Epithelial cell of esophagus (primary cell): ENCODE data around the gene ACYP2.
A peak's percentile ranks its signal among the peaks of the same experiment; 100 is the strongest.

ENCODE experiments used
- DNase-seq: peaks from one replicate; pipeline ENCODE4 v3.0.0; 2010; ENCODE audit warnings: low read depth
- H3K4me3 ChIP-seq: 2 replicates; pipeline ENCODE4 v1.5.1; 2011; ENCODE audit warnings: mild to moderate bottlenecking, low read length, control low read depth
- CTCF ChIP-seq: IDR thresholded peaks from 2 replicates; pipeline ENCODE4 v1.5.1; 2011; ENCODE audit warnings: low read depth, mild to moderate bottlenecking, low read length, control low read depth, inconsistent platforms; ENCODE audit not compliant: insufficient read depth; ENCODE audit errors: missing control alignments

The ACYP2 gene

GRCh38 chr2:54133056-54133455, 17.6 kb downstream of the ACYP2 start:
- no peak overlapping the region for H3K4me3 ChIP-seq
- DNase-seq = no peak
- no peak for TF ChIP-seq CTCF

GRCh38 chr2:54139210-54139609, 23.8 kb downstream of the ACYP2 start:
- no peak overlapping the region for H3K4me3 ChIP-seq
- DNase-seq = no peak
- no peak for TF ChIP-seq CTCF

DNA sequence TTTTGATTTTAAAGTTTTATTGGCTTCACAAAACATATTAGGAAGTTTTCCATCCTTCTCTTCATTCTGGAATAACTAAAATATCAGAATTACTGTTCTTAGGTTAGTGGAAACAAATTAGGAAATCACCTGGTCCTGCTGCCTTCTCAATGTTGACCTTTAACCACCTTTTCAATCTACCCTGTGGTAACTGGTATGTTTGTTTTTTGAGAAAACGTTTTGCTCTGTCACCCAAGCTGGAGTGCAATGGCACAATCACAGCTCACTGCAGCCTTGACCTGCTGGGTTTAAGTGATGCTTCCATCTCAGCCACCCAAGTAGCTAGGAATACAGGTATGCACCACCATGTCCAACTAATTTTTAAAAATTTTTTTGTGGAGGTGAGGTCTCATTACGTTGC, 28.4 kb downstream of the ACYP2 start:
- TF ChIP-seq CTCF = no peak
- no peak overlapping the region for H3K4me3 ChIP-seq
- DNase-seq = no peak

- TF ChIP-seq CTCF = no peak
- H3K4me3 ChIP-seq = no peak overlapping the region
- DNase-seq = no peak
Observed at GRCh38 chr2:54148391-54148790, 33.0 kb downstream of the ACYP2 start.

- DNase-seq = peak; percentile 6
- TF ChIP-seq CTCF = no peak
- H3K4me3 ChIP-seq = no peak overlapping the region
Observed at GRCh38 chr2:54149638-54150441, 34.4 kb downstream of the ACYP2 start.

DNA sequence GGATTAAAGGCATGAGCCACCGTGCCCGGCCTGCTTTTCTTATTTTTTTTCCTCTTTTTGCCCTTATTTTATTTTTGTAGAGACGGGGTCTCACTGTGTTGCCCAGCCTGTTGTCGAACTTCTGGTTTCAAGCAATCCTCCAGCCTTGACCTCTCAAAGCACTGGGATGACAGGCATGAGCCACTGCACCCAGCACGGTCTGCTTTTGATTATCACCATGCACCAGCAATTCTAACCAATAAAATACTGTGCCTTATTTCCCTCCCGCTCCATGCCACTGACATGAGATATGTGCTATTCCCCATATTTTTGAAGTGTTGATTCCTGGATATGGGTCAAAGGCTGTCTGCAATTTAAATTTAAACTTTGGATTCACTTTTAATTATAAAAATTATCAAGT, 42.9 kb downstream of the ACYP2 start:
- DNase-seq = no peak
- no peak overlapping the region for H3K4me3 ChIP-seq
- TF ChIP-seq CTCF = no peak
